Measurements from ENCODE around the gene RALGAPB.

DNA sequence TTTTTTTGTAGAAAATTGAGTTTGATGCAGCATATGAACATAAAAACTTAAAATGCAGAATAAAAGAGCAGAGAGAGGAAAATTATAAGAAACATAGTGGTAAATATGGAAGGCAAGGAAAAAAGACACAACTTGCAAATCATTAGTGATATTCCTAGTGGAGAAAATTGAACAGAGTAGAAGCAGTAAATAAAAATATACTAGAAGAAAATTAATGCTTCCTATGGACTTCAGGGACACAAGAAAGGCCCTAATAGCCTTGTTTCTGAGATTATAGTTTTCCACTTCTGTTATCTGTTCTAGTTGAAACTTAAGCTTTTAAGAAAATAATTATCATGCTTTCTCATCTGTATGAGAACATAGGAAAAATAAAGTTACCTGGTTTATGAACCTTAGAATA is 82.8 kb downstream of the RALGAPB start:
- TF ChIP-seq, protein P1, sequence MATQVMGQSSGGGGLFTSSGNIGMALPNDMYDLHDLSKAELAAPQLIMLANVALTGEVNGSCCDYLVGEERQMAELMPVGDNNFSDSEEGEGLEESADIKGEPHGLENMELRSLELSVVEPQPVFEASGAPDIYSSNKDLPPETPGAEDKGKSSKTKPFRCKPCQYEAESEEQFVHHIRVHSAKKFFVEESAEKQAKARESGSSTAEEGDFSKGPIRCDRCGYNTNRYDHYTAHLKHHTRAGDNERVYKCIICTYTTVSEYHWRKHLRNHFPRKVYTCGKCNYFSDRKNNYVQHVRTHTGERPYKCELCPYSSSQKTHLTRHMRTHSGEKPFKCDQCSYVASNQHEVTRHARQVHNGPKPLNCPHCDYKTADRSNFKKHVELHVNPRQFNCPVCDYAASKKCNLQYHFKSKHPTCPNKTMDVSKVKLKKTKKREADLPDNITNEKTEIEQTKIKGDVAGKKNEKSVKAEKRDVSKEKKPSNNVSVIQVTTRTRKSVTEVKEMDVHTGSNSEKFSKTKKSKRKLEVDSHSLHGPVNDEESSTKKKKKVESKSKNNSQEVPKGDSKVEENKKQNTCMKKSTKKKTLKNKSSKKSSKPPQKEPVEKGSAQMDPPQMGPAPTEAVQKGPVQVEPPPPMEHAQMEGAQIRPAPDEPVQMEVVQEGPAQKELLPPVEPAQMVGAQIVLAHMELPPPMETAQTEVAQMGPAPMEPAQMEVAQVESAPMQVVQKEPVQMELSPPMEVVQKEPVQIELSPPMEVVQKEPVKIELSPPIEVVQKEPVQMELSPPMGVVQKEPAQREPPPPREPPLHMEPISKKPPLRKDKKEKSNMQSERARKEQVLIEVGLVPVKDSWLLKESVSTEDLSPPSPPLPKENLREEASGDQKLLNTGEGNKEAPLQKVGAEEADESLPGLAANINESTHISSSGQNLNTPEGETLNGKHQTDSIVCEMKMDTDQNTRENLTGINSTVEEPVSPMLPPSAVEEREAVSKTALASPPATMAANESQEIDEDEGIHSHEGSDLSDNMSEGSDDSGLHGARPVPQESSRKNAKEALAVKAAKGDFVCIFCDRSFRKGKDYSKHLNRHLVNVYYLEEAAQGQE (IDR thresholded peaks at IDR 0.05; ENCODE audit: low read depth) = no peak
- no peak for TF ChIP-seq SP1 (IDR thresholded peaks at IDR 0.05; ENCODE audit: low read depth)
- TF ChIP-seq, protein P2, sequence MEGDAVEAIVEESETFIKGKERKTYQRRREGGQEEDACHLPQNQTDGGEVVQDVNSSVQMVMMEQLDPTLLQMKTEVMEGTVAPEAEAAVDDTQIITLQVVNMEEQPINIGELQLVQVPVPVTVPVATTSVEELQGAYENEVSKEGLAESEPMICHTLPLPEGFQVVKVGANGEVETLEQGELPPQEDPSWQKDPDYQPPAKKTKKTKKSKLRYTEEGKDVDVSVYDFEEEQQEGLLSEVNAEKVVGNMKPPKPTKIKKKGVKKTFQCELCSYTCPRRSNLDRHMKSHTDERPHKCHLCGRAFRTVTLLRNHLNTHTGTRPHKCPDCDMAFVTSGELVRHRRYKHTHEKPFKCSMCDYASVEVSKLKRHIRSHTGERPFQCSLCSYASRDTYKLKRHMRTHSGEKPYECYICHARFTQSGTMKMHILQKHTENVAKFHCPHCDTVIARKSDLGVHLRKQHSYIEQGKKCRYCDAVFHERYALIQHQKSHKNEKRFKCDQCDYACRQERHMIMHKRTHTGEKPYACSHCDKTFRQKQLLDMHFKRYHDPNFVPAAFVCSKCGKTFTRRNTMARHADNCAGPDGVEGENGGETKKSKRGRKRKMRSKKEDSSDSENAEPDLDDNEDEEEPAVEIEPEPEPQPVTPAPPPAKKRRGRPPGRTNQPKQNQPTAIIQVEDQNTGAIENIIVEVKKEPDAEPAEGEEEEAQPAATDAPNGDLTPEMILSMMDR (IDR thresholded peaks at IDR 0.05 in 2 of 3, conservative IDR thresholded peaks at IDR 0.05 in 1 of 3; ENCODE audit: borderline replicate concordance in 1 of 3, insufficient read depth in 1 of 3, low read depth in 2 of 3, low read length in 2 of 3) = no peak
- no peak for TF ChIP-seq YY1 (IDR thresholded peaks at IDR 0.05; ENCODE audit: extremely low read depth, insufficient replicate concordance, low read depth, low read length)
- TF ChIP-seq JUND (IDR thresholded peaks at IDR 0.05) = no peak

Data from HCT116 (cell line).